C4-2B (cell line): ENCODE measurements around the gene TOLLIP.

ENCODE experiments used
- CTCF ChIP-seq: fragments of 450-650 bp; conservative IDR thresholded peaks from 2 replicates; pipeline ENCODE4 v1.5.1; 2017; ENCODE audit warnings: mild to moderate bottlenecking
- ZFX ChIP-seq: fragments of 450-650 bp; IDR thresholded peaks from 2 replicates; pipeline ENCODE4 v1.6.1; 2017

GRCh38 chr11:1300121-1300520 lies 9.3 kb downstream of the TOLLIP start:
- TF ChIP-seq CTCF = no peak
- no peak for TF ChIP-seq ZFX
